Smooth muscle cell (in vitro differentiated cells): ENCODE data around the gene PPFIA4. TPM values are rescaled to one million over a fixed set of nuclear protein-coding genes. Genes with fewer than 3 reads are reported as not detected.

Source experiments
- DNase-seq: peaks from one replicate; lab custom pipeline; 2025; ENCODE audit not compliant: unreplicated experiment; lab: John Stamatoyannopoulos, UW
- H2AFZ ChIP-seq: fragments of 200-600 bp; sonication (generic); 2 replicates; pipeline ENCODE4 v1.6.0; 2016; ENCODE audit warnings: antibody characterized with exemption, low read depth, mild to moderate bottlenecking
- H3F3A ChIP-seq: fragments of 200-600 bp; sonication (generic); 2 replicates; pipeline ENCODE4 v1.6.0; 2017; ENCODE audit warnings: antibody characterized with exemption, low read depth
- H3K27ac ChIP-seq: fragments of 200-600 bp; sonication (generic); 2 replicates; pipeline ENCODE4 v1.5.1; 2016; ENCODE audit warnings: low read depth, mild to moderate bottlenecking
- H3K27me3 ChIP-seq: fragments of 200-600 bp; sonication (generic); 2 replicates; pipeline ENCODE4 v1.6.1; 2016; ENCODE audit warnings: low read depth, mild to moderate bottlenecking
- H3K36me3 ChIP-seq: fragments of 200-600 bp; sonication (generic); 2 replicates; pipeline ENCODE4 v1.5.1; 2016; ENCODE audit warnings: low read depth
- H3K4me1 ChIP-seq: fragments of 200-600 bp; sonication (generic); 2 replicates; pipeline ENCODE4 v1.5.1; 2016; ENCODE audit warnings: low read depth
- H3K4me2 ChIP-seq: fragments of 200-600 bp; sonication (generic); 2 replicates; pipeline ENCODE4 v1.6.0; 2016; ENCODE audit warnings: mild to moderate bottlenecking
- H3K4me3 ChIP-seq: fragments of 200-600 bp; sonication (generic); 2 replicates; pipeline ENCODE4 v1.5.1; 2016; ENCODE audit warnings: mild to moderate bottlenecking
- H3K79me2 ChIP-seq: fragments of 200-600 bp; sonication (generic); 2 replicates; pipeline ENCODE4 v1.6.0; 2016; ENCODE audit warnings: low read depth, mild to moderate bottlenecking
- H3K9ac ChIP-seq: fragments of 200-600 bp; sonication (generic); 2 replicates; pipeline ENCODE4 v1.6.0; 2016; ENCODE audit warnings: low read depth
- H3K9me3 ChIP-seq: fragments of 200-600 bp; sonication (generic); replicated peaks from 2 replicates; pipeline ENCODE4 v1.5.1; 2016; ENCODE audit warnings: low read depth
- H4K20me1 ChIP-seq: fragments of 200-600 bp; sonication (generic); 2 replicates; pipeline ENCODE4 v1.6.0; 2016; ENCODE audit warnings: low read depth
- CTCF ChIP-seq: fragments of 200-600 bp; sonication (generic); IDR thresholded peaks from 2 replicates; pipeline ENCODE4 v1.5.1; 2017; ENCODE audit warnings: borderline replicate concordance, mild to moderate bottlenecking, antibody characterized with exemption; ENCODE audit not compliant: insufficient read depth, poor library complexity, severe bottlenecking
- WGBS: methylation state at CpG from one replicate; pipeline ENCODE4 v1.1.7; 2016; ENCODE audit warnings: low lambda C conversion rate; 5-methylcytosine and 5-hydroxymethylcytosine counted together
- polyA plus RNA-seq: library from polyadenylated mRNA; unstranded; fragments of >200 nt; fragmentation: Nextera tagmentation; extraction: Ambion mirVana; gene quantifications from 2 replicates; pipeline ENCODE4 v1.2.1, GENCODE V29; 2016
- total RNA-seq: library from RNA; depleted of rRNA; stranded (reverse); fragments of >200 nt; gene quantifications from 2 replicates; pipeline ENCODE4 v1.2.3, GENCODE V29; 2014

Gene PPFIA4
- total and polyA plus RNA-seq, 2 experiments from 2014 or later: 6.5 to 10.8 TPM

- Histone ChIP-seq H3K36me3 (no peaks in the 10 kb centered on the region), H3F3A (no peaks in the 10 kb centered on the region), H3K4me2 (no peak overlapping the region), H3K4me3 (no peak overlapping the region), H3K4me1 (no peaks in the 10 kb centered on the region), H2AFZ (no peak overlapping the region), H3K27me3 (no peaks in the 10 kb centered on the region), H3K9me3 (no peaks in the 10 kb centered on the region), H4K20me1 (no peaks in the 10 kb centered on the region), H3K9ac (no peak overlapping the region), H3K27ac (no peak overlapping the region), H3K79me2 (no peaks in the 10 kb centered on the region)
- WGBS: 92% methylated on average over 11 of the region's 11 CpGs
- DNase-seq: no peak
- TF ChIP-seq CTCF: no peak
These were observed 57.2 kb downstream of the PPFIA4 start for GRCh38 chr1:203083463-203083921.

GRCh38 chr1:203084588-203085527 is 58.6 kb downstream of the PPFIA4 start:
- Histone ChIP-seq H3K27me3 (no peaks in the 10 kb centered on the region), H3K79me2 (no peaks in the 10 kb centered on the region), H3K4me1 (no peaks in the 10 kb centered on the region), H2AFZ (no peak overlapping the region), H4K20me1 (no peaks in the 10 kb centered on the region), H3K27ac (no peak overlapping the region), H3K36me3 (no peaks in the 10 kb centered on the region), H3K4me2 (no peak overlapping the region), H3K9ac (no peak overlapping the region), H3K4me3 (no peak overlapping the region), H3F3A (no peaks in the 10 kb centered on the region), H3K9me3 (no peaks in the 10 kb centered on the region)
- TF ChIP-seq CTCF: peak; percentile 44
- 87% methylated on average over 14 of the region's 14 CpGs for WGBS
- no peak for DNase-seq

GRCh38 chr1:203085528-203086406 is 59.5 kb downstream of the PPFIA4 start, which contains the start of gene MYOG:
Gene MYOG (minus strand): TSS chr1:203086012. CDS start chr1:203085961, 51 bp downstream.
- H3K36me3 ChIP-seq: no peaks in the 10 kb centered on the region
- H3K4me3 ChIP-seq: no peak within 1 kb of the TSS
- no peak within 1 kb of the TSS for H3K9ac ChIP-seq
- no peak within 1 kb of the TSS for H2AFZ ChIP-seq
- H3K27ac ChIP-seq: no peak within 1 kb of the TSS
- no peaks in the 10 kb centered on the region for H3F3A ChIP-seq
- WGBS: 94% methylated on average over 35 of the region's 36 CpGs
- no peaks in the 10 kb centered on the region for H3K4me1 ChIP-seq
- no peaks in the 10 kb centered on the region for H3K9me3 ChIP-seq
- H3K79me2 ChIP-seq: no peaks in the 10 kb centered on the region
- H3K27me3 ChIP-seq: no peaks in the 10 kb centered on the region
- DNase-seq: no peak
- H4K20me1 ChIP-seq: no peaks in the 10 kb centered on the region
- no peak for TF ChIP-seq CTCF
- no peak within 1 kb of the TSS for H3K4me2 ChIP-seq
